ENCODE results near the gene VRK2. TPM values are rescaled to one million over a fixed set of nuclear protein-coding genes. Genes with fewer than 3 reads are reported as not detected.

Gene VRK2
- total RNA-seq, 1 experiment from 2014 or later: 33.0 TPM

- H3K4me1 ChIP-seq (ENCODE audit: control insufficient read depth in 1 of 2, insufficient read depth in 2 of 2, low read length in 2 of 2): peaks cover 35 to 67% of the 10 kb centered on the region in 2 experiments
- CTCF ChIA-PET: no interaction called here
- TF ChIP-seq CEBPB (IDR thresholded peaks at IDR 0.05; ENCODE audit: low read depth) (no peak), RAD21 (IDR thresholded peaks at IDR 0.05; ENCODE audit: low read depth) (no peak), ELF1 (IDR thresholded peaks at IDR 0.05; ENCODE audit: borderline replicate concordance, low read depth) (no peak), EZH2phosphoT487 (IDR thresholded peaks at IDR 0.05; ENCODE audit: borderline replicate concordance) (no peak), TCF7L2 (IDR thresholded peaks at IDR 0.05; ENCODE audit: borderline replicate concordance, extremely low read depth, insufficient read depth, insufficient read length) (no peak), YY1 (IDR thresholded peaks at IDR 0.05; ENCODE audit: extremely low read depth, insufficient replicate concordance, low read depth, low read length) (no peak), CTCF (IDR thresholded peaks at IDR 0.05 in 2 of 3, conservative IDR thresholded peaks at IDR 0.05 in 1 of 3; ENCODE audit: borderline replicate concordance in 1 of 3, insufficient read depth in 1 of 3, low read depth in 2 of 3, low read length in 2 of 3) (no peak), SP1 (IDR thresholded peaks at IDR 0.05; ENCODE audit: low read depth) (no peak), EGR1 (IDR thresholded peaks at IDR 0.05; ENCODE audit: low read depth) (no peak), POLR2A (IDR thresholded peaks at IDR 0.05; ENCODE audit: borderline replicate concordance, extremely low read depth, insufficient read depth, insufficient read length) (no peak), EZH2 (IDR thresholded peaks at IDR 0.05) (no peak)
- no peak overlapping the region for H3K4me3 ChIP-seq (replicated peaks in 1 of 2; ENCODE audit: low read depth in 1 of 2, low read length in 2 of 2)
- BruUV-seq (replicated peaks): no TSS peak
- no peak overlapping the region for H2AFZ ChIP-seq (ENCODE audit: low read depth, low read length, poor library complexity, severe bottlenecking)
- H3K36me3 ChIP-seq (ENCODE audit: control insufficient read depth in 1 of 2, insufficient read depth in 2 of 2, low read length in 2 of 2): peaks cover 0 to 7% of the 10 kb centered on the region in 2 experiments; a peak in 1 of 4 replicates
- no peaks in the 10 kb centered on the region for H3K9me2 ChIP-seq (ENCODE audit: insufficient read depth)
- H3K79me2 ChIP-seq (ENCODE audit: insufficient read depth, low read length): peaks cover 28% of the 10 kb centered on the region
- no peaks in the 10 kb centered on the region for H3K27me3 ChIP-seq (ENCODE audit: insufficient read depth, low read length)
- no peak overlapping the region for H3K27ac ChIP-seq (ENCODE audit: low read depth, low read length)
- no peak for ATAC-seq
- intact Hi-C loops (cut with micrococcal nuclease): no loop called here
- H3K4me2 ChIP-seq (ENCODE audit: low read length): no peak overlapping the region
- H4K20me1 ChIP-seq (ENCODE audit: insufficient read depth): no peaks in the 10 kb centered on the region
- DNase-seq (ENCODE audit: low read depth, low spot score): no peak
- RAD21 ChIA-PET (ENCODE audit: low non-redundant PET in 1 of 2, low total read pairs in 2 of 2, uncharacterized antibody in 2 of 2, unreplicated experiment in 2 of 2): no interaction called here
- POLR2A ChIA-PET: no interaction called here
- H3K9ac ChIP-seq (ENCODE audit: low read length): no peak overlapping the region
- H3K9me3 ChIP-seq (ENCODE audit: control insufficient read depth in 1 of 2, insufficient read depth in 1 of 2, low read depth in 1 of 2, low read length in 2 of 2): no peaks in the 10 kb centered on the region
Observed at GRCh38 chr2:58044145-58044544, 2.5 kb upstream of the VRK2 start.
